M059J (cell line): ENCODE data around the gene CACNA1I. TPM values are rescaled to one million over a fixed set of nuclear protein-coding genes. Genes with fewer than 3 reads are reported as not detected.
"Not testable (repeated sequence)": the region's sequence is repeated elsewhere in the genome, so short reads cannot be mapped to it uniquely, and the experiment has no call there.

Experiments
- DNase-seq: peaks from one replicate; pipeline ENCODE4 v3.0.0-alpha.2; 2012; ENCODE audit warnings: low read depth
- total RNA-seq: library from RNA; depleted of rRNA; stranded (reverse); fragments of >200 nt; shearing (Covaris generic); gene quantifications from 2 replicates; pipeline ENCODE4 v1.2.3, GENCODE V29; 2014

The CACNA1I gene
- total RNA-seq, 1 experiment from 2014 or later: 0.02 TPM

DNA sequence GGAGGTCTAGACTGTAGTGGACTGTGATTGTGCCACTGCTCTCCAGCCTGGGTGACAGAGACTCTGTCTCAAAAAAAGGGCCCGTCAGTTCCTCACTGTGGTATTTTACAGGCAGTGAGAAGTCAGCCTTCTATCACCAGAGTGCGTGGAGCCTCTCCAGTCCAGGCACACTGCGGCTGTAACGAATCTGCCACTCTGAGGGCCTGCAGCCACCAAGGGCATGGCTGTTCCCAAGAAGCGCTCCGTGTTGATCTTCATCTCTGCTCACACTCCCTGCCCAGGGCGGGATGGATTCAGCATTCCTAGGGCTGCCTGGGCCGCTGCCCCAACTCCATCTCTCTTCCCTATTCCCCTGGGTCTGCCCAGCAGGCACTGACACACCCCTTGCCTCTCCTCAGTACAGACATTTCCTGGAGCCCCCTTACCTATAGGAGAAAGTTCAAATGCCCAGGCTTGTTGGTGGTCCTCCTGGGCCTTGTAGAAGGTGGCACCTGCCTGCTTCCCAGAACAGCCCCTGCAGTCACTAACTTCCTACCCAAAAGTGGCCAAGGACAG, 148.4 kb downstream of the CACNA1I start:
- DNase-seq: no peak

DNA sequence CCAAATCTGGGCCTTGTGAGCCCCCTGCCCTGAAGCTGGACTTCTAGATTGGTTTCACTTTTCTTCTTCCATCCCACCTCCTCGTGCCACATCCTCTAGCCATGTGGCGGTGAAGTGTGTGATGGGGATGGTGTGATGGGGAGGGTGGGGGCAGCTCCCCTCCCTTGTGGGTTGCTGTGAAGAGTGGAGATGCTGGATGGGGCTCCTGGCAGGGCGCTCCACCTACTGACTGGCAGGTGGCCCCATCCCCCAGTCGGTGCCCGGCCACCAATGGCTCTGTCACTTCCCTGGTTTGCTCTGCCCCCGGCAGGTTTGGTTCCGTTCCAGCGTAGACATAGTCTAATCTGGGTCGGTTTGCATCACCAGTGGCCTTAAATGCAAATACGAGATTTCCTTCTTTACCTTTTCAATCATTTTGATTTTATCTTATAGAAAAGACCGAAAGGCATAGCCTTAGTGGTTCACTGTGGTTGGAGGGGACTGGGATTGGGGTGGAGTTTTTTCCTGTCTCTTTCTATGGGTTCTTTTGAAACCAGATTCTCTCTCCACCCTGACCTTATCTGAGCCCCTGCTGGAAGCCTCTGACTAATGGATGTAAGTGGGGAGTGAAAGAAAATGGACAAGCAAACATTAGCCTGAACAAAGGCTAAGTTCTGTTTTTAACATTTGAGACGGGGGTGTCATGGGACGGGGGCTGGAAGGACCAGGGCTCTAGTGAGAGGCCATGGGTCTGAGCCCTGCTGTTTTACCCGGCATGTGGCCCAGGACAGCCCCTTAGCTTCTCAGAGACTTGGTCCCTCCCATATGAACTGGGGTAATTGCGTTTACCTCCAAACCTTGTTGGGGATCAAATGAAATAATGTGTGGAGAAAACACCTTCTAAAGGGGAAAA, 149.3 kb downstream of the CACNA1I start:
- DNase-seq: no peak

DNA sequence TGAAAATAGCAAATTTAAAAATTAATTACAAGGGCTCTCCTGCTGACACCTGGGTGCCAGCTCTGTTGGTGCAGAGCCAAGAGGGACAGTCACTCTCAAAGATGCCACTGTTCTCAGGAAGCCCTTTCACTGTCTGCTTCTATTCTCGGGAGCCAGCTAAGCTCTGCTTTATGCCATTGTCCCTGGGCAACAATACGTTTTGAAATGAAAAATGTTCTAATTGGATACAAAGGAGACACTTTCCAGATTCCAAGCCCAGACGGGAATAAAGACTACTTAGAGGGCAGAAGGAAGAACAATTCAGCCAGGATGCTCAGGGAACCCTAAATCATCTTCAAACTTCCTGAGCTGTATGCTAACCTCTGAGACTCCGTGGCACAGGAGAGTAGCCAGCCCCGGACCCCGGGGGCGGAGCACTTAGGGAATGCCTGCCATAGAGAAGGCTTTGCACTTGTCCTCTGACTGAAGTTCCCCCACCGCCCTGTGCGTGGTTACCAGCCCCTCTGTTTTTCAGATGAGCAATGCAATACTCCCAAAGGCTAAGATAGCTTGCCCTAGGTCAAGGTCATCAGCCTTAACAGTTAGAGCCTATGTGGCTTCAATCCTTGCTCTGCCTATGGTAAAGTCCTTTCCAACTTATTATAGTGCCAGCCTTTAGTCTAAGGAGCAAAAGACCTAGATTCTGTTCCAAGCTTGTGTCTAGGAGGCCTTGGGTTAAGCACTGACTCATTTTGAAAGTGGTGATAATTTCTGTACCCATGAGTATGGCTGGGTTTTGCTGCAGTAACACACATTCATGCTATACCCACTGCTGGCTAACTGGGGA, 150.9 kb downstream of the CACNA1I start:
- DNase-seq: no peak

DNA sequence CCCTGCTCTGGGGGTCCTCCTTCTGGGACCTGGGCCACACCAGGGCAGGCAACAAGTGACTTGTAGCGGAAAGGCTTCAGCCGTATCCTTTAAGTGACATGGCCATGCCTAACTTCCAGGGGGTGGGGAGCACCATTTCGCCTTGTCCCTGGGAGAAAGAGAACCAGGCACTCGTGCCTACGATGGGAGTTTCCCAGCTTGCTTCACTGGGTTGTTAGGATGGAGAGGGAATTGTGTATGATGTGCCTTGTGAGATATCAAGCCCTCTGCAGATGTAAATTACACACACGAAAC, 151.4 kb downstream of the CACNA1I start:
- DNase-seq: no peak

DNA sequence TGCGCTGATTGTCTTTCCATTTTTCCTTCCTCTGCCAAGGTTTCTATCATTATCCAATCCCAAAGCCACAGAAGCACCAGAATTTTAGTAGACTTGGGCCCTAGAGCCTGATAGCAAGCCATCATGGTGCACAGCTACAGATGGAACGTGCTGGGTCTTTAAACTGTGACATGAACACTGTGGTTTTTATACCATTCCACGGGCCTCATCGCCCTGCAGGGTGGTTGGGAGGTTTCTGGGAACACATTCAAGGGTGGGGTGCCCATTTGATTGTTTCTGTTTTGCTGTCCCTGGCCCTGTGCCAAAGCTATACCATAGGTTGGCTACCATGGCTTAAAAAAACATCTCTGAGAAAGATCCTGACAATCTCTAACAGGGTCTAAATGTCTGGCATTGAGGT, 151.9 kb downstream of the CACNA1I start:
- no peak for DNase-seq

DNA sequence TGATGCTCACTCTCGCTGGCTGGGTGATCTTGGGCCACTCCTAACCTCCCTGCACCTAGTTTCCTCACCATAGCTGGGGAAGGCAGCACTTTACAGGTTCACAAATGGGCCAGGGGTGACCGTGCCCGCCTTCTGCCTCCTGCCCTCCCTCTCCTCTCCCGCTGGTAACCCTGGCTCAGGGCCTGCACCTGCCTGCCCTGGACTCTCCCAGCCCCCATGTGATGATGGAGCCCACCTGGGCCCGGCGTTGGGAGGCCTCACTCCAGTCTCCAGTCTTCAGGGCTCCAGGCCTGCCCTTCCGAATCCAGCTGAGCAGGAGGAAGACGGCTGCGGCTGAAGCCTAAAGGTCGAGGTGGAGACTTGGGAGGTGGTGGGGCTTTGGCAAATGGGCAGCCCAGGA, 152.9 kb downstream of the CACNA1I start:
- DNase-seq: no peak

DNA sequence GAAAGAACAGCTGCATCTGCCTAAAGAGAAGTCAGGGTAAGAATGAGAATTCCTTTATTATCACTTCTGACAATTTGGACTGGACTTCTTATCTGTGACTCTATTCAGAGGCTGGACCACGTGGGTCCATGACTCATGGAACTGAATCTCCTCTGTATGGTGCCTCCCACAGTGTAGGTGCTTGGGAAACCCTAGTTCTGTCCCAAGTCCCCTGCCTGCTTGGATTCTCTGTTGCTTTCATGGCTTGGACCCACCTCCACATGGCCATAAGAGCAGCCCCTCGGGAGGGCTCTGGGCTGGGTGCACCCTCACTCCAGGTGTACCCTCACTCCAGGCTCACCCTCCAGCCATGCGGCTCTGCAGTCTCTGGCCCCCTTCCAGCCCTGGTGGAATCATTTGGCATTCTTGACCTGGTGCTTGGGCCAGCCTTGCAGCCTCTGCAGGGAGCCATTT, 153.4 kb downstream of the CACNA1I start:
- DNase-seq: peak; percentile 44

DNA sequence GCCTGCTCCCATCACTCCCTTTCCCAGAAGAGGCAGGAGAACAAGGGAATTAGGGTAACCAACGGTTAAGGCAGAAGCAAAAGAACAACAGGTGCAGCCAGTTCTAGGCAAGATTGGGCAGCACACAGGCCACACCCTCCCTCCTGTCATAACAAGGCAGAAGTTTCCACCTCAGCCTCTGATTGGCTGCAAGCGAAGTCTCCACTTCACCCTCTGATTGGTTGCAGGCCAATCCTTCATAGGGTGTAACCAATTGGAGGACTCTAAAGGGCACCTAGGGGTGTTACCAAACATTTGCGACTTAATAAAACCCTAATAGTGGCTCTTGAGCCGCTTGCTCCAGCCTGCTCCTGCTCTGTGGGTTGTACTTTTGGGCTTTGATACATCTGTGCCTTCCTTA, 153.8 kb downstream of the CACNA1I start:
- no peak for DNase-seq

DNA sequence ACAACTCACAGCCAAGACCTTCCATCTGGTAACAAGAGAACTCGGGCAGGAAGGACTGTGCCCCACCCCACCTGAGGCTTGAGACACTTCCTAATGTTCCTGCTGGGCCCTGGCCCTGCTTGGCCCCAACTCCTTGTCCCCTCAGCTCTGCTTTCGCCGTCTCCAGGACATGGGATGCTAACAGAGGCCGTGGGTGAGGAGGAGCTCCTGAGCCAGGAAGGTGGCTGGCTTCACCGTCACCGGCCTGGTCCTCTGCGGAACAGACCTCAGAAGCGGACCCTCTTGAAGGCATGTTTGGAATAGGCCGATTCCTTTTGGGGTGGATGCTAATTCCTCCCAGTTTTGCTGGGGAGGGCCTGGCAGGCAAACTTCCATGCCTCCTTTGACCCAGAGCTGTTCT, 154.3 kb downstream of the CACNA1I start:
- DNase-seq: no peak

DNA sequence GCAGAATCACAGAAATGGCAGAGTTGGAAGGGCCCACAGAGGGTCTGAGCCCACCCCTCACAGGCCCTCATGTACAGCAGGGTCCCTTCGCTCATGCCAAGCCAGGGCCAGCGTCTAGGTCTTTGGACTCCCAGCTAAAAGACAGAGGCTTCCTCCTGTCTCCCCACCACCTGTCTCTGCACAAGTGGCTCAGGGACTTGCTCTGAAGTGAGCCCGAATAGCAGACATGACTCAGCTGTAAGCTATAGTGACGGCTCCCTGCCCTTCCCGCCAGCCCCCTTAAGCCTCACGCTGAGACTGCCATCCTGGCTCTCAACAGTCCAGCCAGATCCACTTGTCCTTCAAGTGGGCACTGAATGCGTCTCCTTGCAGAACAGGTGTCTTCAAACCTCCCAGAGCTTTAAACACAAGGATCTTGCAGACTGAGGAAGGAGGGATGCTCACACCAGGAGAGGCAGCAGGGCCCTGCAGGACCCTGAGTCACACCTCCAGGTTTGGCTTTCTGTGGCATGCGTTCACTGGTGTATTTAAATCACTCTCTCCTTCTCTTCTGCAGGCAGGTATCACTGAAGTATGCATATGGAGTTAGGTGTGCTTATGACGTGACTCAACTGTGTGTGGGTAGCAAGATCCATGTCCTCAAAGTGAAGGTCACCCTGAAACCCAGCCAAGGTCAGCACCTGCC, 154.9 kb downstream of the CACNA1I start:
- no peak for DNase-seq

DNA sequence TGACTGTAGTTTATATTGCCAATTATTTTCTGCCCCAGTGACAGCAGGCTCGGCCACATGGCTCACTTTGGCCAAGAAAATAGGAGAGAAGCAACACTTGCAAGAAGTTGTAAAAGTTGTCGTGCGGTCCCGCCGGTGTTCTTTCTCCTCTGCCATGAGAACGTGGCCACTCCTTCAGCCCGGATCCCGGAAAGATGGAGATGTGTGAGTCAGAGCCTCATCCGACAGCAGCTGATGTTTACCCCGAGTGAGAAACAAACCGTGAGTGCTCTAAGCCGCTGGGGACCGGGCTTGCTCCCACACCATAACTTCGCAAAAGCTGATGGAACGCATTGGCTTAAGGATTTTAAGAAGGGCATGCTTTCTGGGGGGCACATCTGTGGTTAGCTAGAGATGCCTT, 157.0 kb downstream of the CACNA1I start:
- DNase-seq: no peak

DNA sequence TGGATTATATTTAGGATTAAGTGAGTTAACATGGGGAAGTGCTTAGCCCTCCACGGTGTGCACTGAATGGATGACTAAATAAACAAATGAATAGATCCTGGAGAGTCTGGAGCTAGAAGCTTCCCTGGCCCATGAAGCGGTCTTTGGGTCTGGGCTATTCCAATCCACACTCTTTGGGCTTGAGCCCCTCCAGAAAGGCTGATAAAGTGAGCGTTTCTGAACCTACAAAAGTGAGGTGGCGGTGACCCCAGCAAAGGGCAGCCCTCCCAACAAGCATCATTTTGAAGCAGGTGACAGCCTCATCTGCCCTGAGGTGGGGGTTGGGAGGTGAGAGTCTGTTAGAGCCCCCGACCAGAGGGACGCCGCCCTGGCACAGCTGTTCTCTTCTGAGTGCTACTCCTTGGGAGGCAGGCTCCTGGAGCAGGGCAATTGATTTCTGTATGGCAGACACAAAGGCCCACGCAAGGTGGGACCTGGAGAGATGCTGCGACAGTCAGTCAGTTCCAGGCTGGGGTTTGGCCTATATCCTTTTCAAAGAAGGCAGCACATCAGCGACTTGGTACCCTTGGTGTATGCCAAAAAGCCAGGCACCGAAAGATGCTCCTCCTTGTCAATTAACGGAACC, 157.8 kb downstream of the CACNA1I start:
- no peak for DNase-seq

DNA sequence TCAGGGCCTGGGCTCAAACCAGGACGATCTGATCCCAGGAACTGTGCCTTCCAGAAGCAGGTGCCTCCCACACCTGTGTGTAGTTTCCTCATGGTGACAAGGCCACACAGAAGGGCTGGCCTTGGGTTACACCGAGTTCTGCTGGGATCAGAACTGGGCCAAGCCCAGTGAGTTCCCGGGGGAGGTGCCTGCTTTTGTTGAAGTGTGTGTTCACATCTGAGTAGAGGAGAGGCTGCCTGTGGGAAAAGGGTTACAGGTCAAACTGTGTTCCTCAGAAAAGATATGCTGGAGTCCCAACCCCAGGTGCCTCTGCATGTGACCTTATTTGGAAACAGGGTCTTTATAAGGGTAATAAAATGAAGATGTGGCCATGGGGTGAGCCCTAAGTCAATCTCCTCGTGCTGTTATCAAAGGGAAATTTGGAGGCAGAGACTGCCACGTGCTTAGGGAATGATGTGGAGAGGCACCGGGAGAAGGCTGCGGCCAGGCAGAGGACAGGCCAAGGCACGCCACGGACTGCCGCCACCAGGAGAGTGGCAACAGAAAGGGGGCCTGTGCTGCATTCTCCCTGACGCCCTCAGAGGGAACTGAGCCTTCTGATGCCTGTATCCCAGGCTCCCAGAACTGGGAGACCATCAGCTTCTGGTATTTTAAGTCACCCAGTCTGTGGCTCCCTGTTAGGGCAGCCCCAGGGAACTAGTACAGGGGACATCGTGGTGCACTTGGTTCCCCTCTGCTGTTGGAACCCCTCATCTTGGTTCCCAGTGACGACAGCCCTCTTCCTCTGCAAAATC, 158.8 kb downstream of the CACNA1I start:
- no peak for DNase-seq

DNA sequence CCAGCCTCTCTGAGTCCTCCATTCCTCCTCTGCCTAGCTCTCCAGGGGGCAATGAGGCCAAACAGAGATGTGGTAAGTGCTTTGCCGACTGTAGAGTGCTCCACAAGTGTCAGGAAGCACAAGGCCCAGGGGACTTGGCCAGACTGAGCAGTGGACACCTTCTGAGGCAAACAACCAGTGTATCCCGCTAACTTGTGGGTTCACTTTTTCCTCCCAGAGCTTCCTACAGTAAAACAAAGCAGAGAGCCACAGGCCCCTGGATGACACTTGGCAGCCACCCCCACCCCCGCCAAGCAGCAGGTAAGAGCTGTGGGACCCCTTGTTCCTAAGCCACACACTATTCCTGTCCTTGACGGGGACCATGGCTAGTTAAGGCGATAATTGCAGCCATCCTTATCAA, 160.9 kb downstream of the CACNA1I start:
- DNase-seq: no peak

DNA sequence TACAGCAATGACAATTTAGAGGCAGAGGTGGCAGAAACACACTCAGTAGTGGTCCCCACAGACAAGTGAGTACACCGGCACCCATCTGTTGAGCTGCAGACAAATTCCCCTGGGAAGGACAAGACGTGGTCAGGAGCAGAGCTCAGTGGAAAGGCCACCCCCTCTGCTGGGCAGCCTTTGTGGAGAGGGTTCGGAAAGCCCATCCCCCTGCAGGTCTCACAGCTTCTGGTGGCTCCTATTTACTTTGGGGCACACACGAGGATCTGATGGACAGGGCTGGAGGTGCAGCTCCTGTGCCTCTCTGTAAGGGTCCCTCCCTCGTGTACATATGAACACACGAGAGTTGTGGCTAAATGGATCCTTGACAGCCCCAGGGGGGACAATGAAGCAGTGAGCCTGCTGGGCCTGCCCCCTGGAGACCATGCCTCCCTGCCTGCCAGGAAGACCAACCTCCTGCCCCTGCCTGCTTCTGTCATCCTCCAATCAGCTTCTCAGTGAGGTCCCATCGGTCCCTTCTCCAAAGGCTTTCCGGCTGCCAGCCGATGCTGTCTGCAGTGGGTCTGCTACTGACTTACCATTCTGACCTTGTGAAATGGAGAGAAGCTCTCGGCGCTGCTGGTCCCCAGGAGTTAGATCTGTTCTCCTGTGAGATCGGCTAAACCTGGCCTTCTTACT, 161.5 kb downstream of the CACNA1I start:
- DNase-seq: no peak

DNA sequence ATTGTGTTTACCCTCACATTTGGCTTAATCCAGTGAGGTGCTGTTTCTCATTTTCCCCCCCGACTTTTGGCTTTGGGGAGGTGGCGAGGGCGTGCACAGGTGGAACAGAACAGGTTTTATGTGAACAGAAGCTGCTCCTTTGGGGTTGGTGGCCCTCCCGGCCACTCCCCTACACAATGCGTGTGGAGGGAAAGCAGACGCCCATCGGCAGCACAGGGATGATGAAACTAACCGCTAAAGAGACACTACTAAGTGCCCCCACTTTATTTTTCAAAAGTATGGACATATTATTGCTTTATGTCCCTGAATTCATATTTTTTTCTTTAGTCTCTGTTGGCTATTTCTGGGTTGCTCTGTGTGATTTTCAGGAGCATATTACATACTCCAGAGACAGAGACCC, 162.1 kb downstream of the CACNA1I start:
- no peak for DNase-seq

DNA sequence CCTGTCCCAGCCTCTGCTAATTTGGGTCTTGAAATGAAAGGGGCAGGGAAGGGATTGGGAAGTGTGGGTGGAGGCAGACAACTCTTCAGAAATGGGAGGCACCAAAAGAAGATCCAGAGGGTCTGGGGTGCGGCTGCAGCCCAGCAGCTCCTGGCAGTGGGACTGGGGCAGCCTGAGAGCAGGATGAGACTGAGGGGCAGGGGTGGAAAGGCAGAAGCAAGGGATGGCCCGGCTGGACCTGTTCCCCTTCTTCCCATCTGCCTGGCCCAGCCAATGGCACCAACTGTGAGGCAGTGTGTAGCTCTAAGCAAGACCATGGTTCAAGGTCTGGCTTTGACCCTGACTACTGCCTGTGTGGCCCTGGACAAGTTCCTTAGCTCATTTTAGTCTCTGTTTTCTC, 162.6 kb downstream of the CACNA1I start:
- no peak for DNase-seq

DNA sequence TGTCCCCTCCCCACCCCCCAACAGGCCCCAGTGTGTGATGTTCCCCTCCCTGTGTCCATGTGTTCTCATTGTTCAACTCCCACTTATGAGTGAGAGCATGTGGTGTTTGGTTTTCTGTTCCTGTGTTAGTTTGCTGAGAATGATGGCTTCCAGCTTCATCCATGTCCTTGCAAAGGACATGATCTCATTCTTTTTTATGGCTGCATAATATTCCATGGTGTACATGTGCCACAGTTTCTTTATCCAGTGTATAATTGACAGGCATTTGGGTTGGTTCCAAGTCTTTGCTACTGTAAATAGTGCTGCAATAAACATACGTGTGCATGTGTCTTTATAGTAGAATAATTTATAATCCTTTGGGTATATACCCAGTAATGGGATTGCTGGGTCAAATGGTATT, 163.5 kb downstream of the CACNA1I start:
- DNase-seq: not testable (repeated sequence)

DNA sequence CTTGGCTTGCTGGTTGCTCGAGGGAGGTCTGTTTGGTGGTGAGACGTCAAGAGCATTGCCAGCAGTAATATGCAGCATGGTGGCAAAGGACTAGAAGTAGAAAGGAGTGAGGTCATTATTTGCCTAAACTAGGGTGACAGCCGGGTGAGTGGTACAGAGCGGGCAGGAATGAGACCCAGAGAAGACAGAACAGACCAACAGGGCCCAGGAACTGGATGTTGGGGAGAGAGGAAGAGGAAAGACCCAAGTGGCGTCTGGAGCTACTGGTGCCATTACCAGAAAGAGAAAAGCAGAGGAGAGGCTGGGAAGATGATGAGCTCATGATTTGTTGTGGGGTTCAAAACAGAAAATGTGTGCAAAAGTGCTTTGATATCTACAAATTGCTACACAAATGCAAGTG, 164.3 kb downstream of the CACNA1I start:
- DNase-seq: no peak

DNA sequence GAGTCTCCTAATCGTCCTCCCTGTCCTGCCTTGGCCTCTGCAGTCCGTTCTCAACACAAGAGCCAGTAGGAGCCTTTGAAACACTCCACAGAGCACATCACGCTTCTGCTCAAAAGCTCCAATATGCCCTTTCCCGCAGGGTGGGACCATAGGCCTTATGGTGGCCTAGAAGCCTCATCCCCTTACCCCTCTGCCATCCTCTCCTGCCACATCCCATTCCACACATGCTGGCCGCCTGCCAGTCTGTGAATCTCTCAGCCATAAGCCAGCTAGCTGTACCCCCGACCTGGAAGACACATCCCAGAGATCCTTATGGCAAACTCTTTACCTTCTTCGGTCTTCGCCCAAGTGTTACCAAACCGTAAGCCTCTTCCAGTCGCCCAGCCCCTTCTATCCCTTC, 165.2 kb downstream of the CACNA1I start:
- DNase-seq: no peak
